ENCODE results near the gene HOOK1.

The HOOK1 gene
- 25.8 to 35.0 (median 31.4) reads per million in 3 experiments for total RNA-seq

- no peak for DNase-seq
Observed at GRCh38 chr1:59814901-59815825, at the start of gene HOOK1. Gene HOOK1 (plus strand): TSS chr1:59814949. CDS start chr1:59815118, 169 bp downstream.

GRCh38 chr1:59765011-59765730 is 49.6 kb upstream of the HOOK1 start:
- DNase-seq: no peak

- DNase-seq: no peak
Observed at GRCh38 chr1:59766227-59766855, 48.4 kb upstream of the HOOK1 start.

DNA sequence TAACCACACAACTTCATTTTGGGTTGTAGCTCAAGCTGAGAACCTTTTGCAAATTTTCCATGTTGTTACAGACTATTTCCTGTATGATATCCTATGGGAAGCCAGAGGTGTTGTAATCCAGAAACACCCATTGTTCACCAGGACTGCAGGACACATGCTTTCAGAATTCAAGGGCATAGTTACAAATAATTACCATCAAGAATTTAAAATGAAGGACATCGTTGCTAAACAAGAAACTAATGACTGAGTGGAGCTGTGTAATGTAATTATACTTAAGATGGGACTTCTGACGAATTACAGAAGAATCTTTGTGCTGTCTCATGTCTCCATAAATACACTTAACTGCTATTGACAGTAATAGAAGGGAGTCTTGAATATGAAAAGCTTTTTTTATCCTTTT is 47.6 kb upstream of the HOOK1 start:
- no peak for DNase-seq

DNA sequence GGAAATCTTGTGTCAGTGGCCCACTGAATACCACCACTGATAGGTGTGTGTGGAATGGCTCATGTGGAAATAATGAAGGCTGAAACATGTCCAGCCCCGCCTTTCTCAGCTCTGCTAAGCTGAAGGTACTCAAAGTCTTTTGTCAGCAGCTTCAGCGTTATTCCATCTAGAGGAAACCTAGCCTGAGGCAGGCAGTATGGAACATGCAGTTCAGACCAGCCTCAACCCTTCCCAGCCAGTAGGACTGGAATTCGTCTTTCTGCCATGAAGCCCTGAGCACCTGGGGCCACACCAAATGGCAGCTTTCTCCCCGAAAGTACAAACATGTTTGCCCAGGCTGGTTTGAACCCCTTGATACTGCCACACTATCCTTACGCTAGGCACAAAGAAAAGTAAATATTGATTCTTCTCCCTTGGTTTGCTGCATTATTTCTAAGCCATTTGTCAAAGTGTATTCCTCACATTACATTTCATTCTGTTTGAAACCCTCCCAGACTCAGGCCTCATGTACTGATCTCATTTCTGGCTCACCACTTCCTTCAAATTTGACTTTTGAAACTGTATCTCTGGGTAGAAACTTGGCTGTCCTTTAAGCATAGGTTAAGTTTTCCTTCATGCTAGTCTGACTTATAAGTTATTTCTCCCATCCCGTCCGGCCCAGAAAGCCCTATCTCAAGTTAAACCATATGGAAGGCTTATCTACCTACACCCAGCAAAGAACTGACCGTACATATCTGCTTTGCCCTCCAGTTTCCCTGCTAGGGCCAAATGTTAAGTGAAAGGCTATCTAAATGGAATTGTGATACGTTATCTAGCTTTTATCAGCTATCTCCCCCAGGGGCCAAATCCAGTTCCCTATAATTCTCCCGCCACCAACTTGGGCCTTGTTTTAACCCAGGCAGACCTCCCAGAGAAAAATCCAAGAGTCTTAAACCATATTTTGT is 45.7 kb upstream of the HOOK1 start:
- no peak for DNase-seq

DNA sequence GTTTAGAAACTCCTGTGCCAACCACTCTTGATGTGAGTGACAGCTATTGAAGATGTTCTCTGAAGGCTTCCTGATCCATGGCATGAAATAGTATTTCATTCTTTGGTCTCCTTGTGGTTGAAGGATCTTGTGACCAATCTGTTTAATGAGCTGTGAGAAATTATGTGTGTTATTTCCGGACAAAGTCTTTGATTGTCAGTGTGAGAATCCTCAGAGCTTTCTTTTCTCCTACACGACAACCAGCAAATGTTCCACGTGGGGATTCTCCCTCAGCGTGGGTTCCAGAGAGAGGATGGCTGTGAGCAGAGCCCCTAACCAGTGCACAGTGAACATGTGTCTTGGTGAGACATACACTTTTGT is 45.0 kb upstream of the HOOK1 start:
- no peak for DNase-seq

DNA sequence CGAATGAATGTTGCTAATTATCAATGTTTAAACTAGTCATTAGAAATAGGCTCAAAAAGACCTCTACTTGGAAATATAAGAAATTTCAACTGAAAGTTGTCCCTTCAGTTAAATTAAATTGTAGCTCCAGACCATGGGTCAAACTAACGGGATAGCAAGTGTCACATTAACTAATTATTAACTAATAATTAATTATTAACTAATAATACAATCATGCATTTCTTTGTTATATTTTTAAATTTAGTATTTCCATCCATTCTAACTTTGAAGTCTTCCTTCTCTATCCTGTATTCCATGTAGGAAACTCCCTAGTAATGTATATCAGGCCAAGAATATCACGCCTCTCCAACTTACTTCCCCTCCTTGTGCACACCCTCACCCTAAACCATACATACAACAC is 43.4 kb upstream of the HOOK1 start:
- no peak for DNase-seq

- DNase-seq: no peak
Observed at GRCh38 chr1:59775480-59775879, 39.3 kb upstream of the HOOK1 start.

- no peak for DNase-seq
Observed at GRCh38 chr1:59776960-59777852, 37.5 kb upstream of the HOOK1 start.

- no peak for DNase-seq
Observed at GRCh38 chr1:59779949-59780348, 34.8 kb upstream of the HOOK1 start.

- DNase-seq: no peak
Observed at GRCh38 chr1:59788825-59789224, 25.9 kb upstream of the HOOK1 start.

DNA sequence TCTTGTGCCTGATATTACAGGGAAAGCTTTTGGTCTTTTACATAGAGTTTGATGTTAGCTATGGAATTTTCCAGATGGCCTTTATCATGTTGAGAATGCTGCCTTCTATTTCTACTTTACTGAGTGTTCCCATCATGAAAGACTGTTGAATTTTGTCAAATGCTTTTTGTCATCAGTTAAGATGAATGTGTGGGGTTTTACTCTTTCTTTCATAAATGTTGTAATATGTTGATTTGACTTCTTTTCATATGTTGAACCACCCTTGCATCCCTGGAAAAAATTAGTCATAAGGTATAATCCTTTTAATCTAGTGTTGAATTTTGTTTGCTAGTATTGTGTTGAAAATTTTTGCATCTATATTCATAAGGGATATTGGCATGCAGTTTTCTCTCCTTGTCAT is 16.1 kb upstream of the HOOK1 start:
- DNase-seq: no peak

DNA sequence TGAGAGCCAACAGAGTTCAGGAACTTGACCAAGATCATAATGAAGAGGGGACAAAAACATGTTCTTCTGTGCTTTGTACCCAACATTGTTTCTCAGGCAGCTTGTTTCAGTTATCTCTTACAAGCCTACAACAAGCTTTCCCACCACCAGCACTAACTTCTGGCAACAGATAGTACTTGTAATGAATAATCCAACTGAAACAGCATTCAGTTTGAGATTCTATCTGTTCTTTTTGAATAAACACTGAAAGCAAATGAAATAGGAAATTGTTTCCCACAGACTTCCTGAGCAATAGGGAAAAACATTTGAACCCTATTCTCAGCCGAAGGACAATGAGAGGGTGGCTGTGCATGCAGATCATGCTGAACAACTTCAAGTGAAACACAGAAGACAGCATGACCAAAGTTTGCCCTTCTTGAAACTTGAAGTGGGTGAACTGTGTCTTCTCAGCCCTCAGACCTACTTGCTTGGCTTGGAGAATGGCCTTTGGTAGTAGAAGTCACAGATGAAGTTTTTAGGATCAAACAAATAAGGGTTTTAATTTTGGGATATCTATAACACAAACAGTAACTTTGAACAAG is 11.2 kb upstream of the HOOK1 start:
- DNase-seq: no peak

DNA sequence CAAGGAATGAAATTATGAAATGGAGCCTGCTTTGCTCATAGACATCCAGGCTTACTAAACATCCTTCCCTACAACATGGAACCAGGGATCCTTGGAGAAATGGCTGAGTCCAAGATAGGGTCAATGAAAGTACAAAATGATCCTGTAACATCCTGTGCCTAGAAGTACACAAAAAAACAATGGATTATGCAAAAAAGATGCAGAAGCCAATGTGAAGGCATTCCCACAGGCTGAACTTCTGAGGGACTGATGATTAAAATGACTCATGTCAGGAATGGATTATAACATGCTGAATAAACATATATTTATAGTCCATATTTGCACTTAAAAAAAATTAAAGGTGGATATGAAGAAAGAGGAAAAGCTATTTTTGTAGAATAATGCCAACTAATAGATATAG is 10.4 kb upstream of the HOOK1 start:
- no peak for DNase-seq

- DNase-seq: no peak
Observed at GRCh38 chr1:59805554-59805953, 9.2 kb upstream of the HOOK1 start.

DNA sequence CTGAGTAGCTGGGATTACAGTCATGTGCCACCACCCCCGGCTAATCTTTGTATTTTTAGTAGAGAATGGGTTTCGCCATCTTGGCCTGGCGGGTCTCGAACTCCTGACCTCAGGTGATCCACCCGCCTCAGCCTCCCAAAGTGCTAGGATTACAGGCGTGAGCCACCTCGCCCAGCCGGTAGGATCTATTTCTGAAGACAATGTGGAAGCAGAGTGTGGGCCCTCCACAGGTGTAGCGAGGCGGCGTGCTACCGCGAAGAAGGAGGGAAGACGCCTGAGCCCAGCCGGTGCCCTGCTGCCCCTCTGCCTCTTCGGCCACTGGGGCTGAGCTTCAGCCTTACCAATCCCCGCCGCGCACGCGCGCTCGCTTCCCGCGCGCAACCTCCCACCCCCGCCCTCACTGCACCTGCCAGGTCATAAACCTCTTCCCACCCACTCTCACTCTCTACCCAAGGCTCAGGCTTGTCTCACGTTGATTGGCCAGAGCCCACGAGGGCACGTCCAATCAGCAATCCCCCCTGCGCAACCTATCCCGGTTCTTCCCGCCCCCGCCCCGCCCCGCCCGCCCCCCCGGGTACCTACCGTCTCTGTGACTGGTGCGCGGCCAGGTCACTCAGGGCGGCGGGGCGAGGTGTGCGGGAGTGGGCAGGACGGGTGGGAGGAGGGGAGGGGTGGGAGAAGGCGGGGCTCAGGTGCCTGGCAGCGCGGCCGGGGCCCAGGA is 409 bp upstream of the HOOK1 start:
- DNase-seq: peak; percentile 91

DNA sequence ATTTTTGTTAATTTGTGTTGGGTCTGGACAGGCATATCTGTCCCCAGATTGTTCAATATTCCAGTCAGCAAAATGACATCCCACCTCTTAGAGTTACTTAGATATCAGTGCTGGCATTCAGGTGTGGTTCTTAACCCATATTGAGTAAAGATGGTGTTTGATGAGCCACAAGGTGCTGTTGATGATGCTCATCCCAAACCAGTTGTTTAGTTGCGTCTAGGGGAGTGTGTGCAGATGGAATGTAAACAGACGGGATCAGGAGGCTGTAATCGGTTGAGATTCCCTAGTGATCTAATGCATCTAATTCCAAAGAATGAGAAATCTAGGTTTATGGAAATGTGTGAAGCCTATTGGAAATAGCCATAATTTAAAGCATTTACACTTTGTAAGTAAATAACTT is 1.1 kb downstream of the HOOK1 start:
- DNase-seq: no peak

- DNase-seq: no peak
Observed at GRCh38 chr1:59816318-59816878, 1.6 kb downstream of the HOOK1 start.

- DNase-seq: no peak
Observed at GRCh38 chr1:59819566-59820438, 5.1 kb downstream of the HOOK1 start.

All from central memory CD4-positive, alpha-beta T cell (primary cell).